GM18502 (cell line): ENCODE data around the gene TAAR8.
A peak's percentile ranks its signal among the peaks of the same experiment; 100 is the strongest.
"Not testable (repeated sequence)": the region's sequence is repeated elsewhere in the genome, so short reads cannot be mapped to it uniquely, and the experiment has no call there.

Source experiments
- ATAC-seq: cut with Tn5 transposase; IDR thresholded peaks from one replicate; pipeline ENCODE4 v1.9.1; 2021; ENCODE audit warnings: mild to moderate bottlenecking; ENCODE audit not compliant: unreplicated experiment, poor library complexity

Gene TAAR8

DNA sequence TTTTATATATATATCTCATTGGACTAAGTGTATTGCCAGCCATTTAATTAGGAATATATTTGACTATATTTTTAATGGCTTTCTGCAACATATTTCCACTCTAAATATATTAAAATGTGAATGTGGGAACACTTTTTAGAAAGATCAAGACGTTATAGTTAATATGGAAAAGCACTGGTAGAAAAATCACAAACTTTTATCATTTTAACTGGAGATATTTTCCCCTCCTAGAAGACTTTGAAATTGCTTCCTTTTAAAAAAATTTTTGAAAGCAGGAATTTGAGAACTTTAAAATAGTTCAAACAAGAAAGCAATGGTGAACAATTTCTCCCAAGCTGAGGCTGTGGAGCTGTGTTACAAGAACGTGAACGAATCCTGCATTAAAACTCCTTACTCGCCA is 14.5 kb upstream of the TAAR8 start, which contains the start of gene TAAR9:
Gene TAAR9, plus strand, starts transcription at position 301 of the 400 bp plus-strand sequence. Its CDS starts 13 bp downstream, at position 314.
- no peak for ATAC-seq

DNA sequence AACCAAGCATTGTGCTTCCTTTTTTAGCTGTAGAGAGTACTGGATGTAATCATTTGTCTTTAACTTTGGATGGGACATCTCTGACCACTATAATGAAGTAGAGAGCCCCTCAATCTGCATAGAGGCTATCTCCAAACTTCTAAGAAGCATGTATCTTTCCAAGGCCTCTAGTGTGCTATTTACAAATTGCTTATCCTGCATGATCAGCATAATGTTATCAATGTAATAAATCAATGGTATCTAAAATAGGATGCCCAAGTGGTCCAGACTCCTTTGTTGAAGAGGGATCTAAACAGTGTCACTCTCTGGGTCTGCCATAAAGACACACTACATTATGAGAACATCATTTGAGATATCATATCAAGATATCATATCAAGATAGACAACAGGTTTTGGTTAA is 7.6 kb upstream of the TAAR8 start:
- ATAC-seq = no peak

DNA sequence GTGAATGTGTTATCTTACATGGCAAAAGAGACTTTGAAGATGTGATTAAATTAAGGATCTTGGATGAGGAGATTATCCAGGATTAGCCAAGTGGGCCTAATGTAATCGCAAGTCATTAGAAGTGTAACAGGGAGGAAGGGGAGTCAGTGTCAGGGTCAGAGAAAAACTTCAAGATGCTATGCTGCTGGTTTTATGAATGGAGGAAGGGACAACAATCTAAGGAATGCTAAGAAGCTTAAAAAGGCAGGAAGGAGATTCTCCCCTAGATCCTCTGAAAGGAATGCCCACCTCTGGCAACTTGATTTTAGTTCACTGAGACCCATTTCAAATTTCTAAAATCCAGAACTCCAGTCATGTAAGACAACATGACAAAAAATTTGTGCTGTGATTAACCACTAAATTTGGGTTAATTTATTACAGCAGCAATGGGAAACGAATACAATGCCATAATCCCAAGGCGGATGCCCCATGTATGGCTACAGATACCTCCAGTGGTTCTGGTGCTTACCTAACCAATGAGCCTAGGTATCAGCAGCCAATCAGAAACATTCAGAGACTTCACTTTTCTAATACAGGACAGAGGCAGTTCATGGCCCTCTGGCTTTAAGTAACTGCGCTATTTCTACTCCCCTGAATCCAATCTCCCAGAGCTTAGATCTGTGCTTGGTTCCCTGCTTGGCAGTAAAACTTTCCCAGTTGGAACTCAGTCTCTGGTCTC is 3.6 kb upstream of the TAAR8 start:
- ATAC-seq = no peak

DNA sequence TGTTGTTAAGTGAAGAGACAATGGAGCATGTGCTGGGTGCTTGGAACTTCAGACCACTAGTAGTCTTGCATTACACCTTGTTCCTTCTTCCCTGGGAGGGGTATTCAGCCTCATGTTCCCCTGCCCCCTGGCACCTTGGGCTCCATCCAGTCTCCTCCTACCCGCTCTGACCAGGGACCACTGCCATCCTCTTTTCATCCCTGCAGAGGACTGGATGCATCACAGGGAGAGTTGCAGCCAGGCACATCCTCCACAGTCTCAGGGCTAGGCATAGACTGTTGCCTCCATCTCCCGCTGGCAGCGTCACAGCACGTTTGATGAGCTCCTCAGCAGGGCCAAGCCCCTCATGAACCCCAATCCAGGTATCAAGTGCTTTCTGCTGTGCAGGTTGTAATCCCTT is 1.3 kb upstream of the TAAR8 start:
- no peak for ATAC-seq

DNA sequence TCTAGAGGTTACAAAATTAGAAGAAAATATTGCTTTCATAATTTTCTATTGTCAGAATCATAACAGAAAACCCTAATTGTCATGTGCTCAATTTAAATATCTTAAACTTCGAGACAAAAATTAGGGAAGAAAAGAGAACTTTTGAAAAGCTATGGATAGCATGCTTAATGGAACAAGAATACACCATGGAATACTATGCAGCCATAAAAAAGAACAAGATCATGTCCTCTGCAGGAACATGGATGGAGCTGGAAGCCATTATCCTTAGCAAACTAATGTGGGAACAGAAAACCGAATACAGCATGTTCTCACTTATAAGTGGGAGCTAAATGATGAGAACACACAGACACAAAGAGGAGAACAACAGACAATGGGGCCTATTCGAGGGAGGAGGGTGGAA is 7.6 kb downstream of the TAAR8 start:
- not testable (repeated sequence) for ATAC-seq

DNA sequence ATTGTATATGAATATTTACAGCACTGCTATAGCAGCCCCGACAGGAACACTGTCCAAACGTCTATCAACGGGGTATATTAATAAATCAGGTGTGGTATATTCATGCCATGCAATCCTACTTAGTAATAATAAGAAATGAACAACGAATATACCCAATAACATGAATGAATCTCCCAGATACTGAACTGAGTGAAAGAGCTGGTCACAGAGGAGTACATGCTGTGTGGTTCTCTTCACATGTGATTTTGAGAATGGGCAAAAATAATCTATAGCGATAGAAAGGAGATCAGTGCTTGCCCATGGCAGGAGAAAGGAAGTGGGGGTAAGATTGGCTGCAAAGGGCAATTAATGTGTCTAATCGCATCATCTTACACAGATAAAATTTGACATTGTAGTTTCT is 13.9 kb downstream of the TAAR8 start:
- ATAC-seq = no peak

DNA sequence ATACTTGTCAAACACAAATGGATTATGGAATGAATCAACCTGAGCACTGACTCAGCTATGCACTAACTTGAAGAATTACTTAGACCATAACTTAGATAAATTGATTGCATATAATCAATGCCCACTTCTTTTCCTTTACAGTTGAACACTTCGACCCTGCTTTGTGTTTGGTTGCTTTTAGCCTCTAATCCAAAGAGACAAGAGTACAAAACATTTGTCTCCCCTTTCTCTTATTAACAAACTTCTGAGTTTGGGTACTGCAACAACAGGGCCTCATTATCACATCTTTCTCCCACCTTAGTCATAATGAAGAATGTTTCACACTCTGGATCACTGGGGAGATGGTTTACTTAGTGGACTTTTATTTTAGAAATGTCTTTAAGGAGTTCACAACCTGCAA is 15.1 kb downstream of the TAAR8 start:
- ATAC-seq = no peak

DNA sequence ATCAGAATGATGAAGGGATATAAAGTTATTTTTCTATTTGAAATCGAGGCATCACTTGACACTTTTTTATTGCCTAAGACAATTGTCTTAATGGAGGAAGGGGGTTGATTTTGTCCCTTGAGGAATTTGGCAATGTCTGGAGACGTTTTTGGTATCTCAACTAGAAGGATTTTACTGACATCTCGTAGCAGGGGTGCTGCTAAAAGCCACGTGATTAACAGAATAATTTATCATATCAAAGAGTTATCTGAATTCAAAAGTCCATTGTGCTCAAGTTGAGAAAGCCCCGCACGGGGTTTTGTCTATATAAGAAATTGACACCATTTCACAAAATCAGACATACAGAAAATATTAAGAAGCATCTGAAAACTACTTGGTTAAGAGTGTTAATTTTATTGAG is 16.1 kb downstream of the TAAR8 start:
- ATAC-seq = no peak

DNA sequence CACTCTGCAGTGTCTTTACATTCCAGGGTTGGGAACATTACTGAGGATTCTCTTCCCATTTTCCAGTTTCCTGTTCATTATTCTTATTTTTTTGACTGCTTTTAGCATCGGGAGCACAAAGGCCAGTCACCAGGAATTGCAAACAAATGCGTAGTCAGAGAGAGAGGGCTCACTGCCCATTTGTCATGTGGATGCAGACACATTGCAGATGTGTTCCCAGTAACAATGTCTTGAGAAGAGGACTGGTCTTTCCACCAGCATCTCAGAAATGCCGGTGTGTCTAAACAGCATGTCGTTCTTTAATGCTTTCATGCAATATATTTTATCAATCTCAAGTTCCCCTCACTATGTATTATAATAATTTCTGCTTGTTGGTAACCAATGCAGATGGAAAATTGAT is 16.7 kb downstream of the TAAR8 start:
- no peak for ATAC-seq

DNA sequence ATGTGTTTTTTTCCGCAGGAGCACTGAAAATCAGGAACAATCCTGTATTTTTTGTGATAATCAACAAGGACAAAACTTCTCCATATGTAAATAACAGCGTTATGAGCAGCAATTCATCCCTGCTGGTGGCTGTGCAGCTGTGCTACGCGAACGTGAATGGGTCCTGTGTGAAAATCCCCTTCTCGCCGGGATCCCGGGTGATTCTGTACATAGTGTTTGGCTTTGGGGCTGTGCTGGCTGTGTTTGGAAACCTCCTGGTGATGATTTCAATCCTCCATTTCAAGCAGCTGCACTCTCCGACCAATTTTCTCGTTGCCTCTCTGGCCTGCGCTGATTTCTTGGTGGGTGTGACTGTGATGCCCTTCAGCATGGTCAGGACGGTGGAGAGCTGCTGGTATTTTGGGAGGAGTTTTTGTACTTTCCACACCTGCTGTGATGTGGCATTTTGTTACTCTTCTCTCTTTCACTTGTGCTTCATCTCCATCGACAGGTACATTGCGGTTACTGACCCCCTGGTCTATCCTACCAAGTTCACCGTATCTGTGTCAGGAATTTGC is 17.8 kb downstream of the TAAR8 start, which contains the start of gene TAAR6:
Gene TAAR6, plus strand, starts transcription at position 102 of the 557 bp plus-strand sequence. Its CDS starts 0 bp downstream, at position 102.
- ATAC-seq = no peak

DNA sequence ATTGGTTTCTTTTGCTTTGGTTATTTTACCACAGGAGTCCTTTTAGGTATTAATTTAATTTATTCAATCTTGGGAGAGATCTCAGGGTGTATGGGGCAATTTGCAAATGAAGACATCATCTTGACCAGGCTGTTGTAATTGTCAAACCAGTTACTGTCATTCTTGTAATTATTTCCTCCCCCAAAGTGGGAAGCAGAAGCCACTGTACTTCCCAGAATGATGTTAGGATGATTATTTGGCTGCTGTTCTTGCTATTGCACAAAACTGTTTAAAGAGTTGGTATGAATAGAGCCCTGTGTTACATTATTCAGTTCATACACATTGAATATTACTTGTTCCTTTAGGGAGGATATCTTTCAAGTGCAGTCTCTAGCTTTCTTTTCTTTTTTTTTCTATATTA is 19.3 kb downstream of the TAAR8 start:
- no peak for ATAC-seq

DNA sequence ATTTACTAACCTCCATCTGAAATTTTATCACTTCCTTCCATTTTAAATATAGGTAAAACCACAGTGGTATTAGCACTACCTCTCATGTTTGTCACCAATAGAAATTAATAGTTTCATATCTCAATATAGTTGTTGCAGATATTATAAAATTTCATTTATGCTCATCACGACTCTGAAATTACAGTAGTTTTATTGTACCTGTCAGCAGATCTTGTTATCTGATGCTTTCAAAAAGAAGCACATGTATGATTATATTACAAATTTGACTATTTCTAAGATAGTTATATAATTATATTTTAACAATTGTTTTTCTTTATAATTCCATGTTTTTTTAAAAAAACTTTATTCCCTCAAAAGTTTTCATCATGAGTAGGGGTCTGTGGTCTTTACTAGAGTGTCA is 32.2 kb downstream of the TAAR8 start:
- no peak for ATAC-seq

DNA sequence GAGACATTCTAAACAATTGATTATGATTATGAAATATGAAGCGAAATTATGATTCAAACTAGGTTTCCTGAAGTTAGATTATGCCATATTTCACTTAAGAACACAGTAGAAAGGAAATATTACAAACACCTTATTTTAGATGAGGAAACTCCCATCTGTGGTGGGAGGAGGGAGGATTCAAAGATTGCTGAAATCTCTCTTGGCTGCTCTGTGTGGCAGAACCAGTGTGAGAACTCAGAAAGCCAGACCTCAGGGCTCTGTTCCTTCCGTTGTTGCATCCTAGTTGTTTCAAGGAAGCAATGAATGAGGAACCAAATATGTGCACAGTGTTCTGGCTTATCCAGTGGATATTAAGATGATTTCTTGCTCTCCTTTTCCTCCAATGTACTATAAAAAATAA is 35.0 kb downstream of the TAAR8 start:
- no peak for ATAC-seq

DNA sequence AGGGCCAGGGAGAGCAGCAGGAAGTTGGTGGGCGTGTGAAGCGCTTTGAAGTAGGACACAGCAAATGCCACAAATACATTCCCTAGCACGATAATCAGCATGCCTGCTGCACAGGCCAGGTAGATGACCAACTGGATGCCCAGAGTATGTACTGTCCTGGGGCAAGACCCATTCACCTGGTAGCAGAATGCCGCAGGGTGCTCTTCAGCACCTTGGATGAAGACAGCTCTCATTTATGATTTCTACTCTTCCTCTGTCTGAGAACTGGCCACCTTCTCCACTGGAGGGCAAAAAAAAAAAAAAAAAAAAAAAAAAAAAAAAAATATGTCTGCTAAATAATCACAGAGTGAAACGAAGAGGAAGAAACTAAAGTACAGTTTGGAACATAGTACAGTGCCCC is 37.0 kb downstream of the TAAR8 start, which contains the start of gene TAAR5:
Gene TAAR5, minus strand, starts transcription at position 288 of the 400 bp plus-strand sequence. Its CDS starts 55 bp downstream, at position 233.
- ATAC-seq = no peak

DNA sequence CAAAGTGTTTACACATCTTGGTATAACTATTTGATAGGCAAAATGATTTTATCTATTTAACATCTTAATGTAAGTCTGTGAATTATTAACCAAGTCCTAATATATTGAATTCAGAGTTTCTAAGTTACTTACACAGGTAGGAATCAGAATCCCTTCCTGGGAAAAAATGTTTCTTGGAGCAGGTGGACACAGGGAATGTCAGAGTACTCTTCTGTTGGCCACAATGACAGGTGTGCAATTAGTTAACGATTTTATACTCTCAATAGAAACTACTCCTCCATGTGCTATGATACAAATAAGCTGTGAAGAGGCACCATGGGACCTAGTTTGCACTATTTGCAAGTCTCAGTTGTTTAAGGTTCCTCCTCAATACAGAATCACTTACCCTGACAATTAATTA is 37.9 kb downstream of the TAAR8 start:
- no peak for ATAC-seq

DNA sequence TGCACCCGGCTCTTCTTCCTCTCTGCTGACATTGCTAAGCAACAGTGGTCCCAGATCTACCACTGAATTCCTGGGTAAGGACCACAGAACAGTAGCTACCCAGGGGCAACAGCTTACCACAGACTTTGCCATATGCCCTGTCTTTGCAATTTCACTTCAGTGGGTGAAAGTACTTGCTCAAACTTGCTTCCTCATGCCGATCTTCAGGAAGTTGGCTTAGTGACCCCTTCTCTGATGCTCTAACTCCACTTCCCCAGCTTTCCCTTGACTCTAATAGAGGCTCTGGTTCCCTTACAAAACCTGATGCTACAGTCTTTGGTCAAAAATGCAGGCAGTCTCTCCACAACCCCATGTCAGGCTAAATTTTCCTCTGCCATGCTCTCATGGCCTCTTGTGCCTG is 40.4 kb downstream of the TAAR8 start:
- no peak for ATAC-seq

DNA sequence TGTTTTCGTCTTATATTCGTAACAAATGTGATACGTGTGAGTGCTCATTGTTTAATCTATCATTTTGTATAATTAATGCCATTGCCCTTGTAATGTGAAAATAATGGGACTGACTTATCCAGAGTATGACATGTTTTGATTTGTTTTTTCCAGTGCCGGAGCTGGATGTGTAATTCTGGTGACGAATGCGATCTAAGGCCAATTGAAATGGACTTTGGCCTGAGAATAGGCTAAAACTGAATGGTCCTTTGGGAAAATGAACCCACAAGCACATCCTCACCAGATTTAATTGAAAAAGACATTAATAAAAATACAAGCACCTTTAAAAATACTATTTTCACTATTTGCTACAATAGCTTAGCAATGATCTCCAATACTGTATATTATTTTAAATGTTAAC is 43.7 kb downstream of the TAAR8 start:
- no peak for ATAC-seq

DNA sequence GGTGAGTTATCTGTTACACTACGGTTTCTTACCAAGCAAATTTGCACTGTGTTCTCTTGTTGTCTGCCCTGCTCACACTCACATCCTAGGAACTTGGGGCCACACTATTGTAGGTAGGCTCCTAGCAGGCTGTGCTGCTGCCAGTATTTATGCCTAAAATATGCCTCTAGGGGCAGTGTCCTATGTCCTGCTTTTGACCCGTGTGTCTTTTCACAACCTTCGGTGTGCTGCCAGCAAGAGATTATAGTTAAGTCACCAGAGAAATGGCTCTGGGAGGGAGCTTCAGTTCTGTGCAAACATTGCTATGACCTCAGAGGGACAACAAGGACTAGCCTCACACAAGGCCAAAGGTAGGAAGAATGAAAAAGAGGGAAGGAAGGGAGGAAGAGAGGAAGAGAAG is 46.0 kb downstream of the TAAR8 start:
- peak; percentile 78 for ATAC-seq

DNA sequence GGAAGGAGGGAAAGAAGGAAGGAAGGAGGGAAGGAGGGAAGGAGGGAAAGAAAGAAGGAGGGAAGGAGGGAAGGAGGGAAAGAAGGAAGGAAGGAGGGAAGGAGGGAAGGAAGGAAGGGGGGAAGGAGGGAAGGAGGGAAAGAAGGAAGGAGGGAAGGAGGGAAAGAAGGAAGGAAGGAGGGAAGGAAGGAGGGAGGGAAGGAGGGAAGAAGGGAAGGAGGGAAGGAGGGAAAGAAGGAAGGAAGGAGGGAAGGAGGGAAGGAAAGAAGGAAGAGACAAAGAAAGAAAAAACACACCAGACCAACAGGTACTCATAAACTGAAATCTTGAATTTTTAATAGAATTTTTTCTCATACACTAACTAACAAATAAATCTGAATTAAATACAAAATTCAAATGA is 48.4 kb downstream of the TAAR8 start:
- ATAC-seq = not testable (repeated sequence)
